ENCODE data around the gene C19orf47.

Gene C19orf47

GRCh38 chr19:40283414-40284250, 64.6 kb downstream of the C19orf47 start:
- no peak for DNase-seq (ENCODE audit: low read depth in 2 of 2)

- DNase-seq (ENCODE audit: low read depth in 2 of 2) = no peak
Measured at GRCh38 chr19:40282920-40283319, 65.3 kb downstream of the C19orf47 start.

GRCh38 chr19:40282209-40282580, 66.0 kb downstream of the C19orf47 start:
- no peak for DNase-seq (ENCODE audit: low read depth in 2 of 2)

- no peak for DNase-seq (ENCODE audit: low read depth in 2 of 2)
Measured at GRCh38 chr19:40281381-40282208, 66.6 kb downstream of the C19orf47 start.

GRCh38 chr19:40280608-40281221, 67.5 kb downstream of the C19orf47 start:
- no peak for DNase-seq (ENCODE audit: low read depth in 2 of 2)

- DNase-seq (ENCODE audit: low read depth in 2 of 2) = no peak
Measured at GRCh38 chr19:40279761-40280607, 68.2 kb downstream of the C19orf47 start.

- peak in 1 of 2 experiments; percentile 28 for DNase-seq (ENCODE audit: low read depth in 2 of 2)
Measured at GRCh38 chr19:40279120-40279551, 69.1 kb downstream of the C19orf47 start.

GRCh38 chr19:40278361-40279035, 69.7 kb downstream of the C19orf47 start:
- no peak for DNase-seq (ENCODE audit: low read depth in 2 of 2)

- DNase-seq (ENCODE audit: low read depth in 2 of 2) = no peak
Measured at GRCh38 chr19:40277356-40278059, 70.7 kb downstream of the C19orf47 start.

- DNase-seq (ENCODE audit: low read depth in 2 of 2) = no peak
Measured at GRCh38 chr19:40274585-40275544, 73.3 kb downstream of the C19orf47 start.

GRCh38 chr19:40273469-40274360, 74.5 kb downstream of the C19orf47 start:
- DNase-seq (ENCODE audit: low read depth in 2 of 2) = no peak

GRCh38 chr19:40272261-40272660, 75.9 kb downstream of the C19orf47 start:
- DNase-seq (ENCODE audit: low read depth in 2 of 2) = no peak

- DNase-seq (ENCODE audit: low read depth in 2 of 2) = no peak
Measured at GRCh38 chr19:40271706-40272105, 76.5 kb downstream of the C19orf47 start.

- DNase-seq (ENCODE audit: low read depth in 2 of 2) = no peak
Measured at GRCh38 chr19:40270362-40271089, 77.7 kb downstream of the C19orf47 start.
